Liver (tissue), 9 donors: Measurements from ENCODE around the gene HGS. TPM values are rescaled to one million over a fixed set of nuclear protein-coding genes. Genes with fewer than 3 reads are reported as not detected.

Experiments
- DNase-seq: peaks from one replicate; pipeline ENCODE4 v3.0.0-alpha.2; 2017; ENCODE audit warnings: low spot score
- H3K27ac ChIP-seq, 2 donors: one replicate each; pipeline ENCODE4 v1.7.0; 2013; ENCODE audit warnings: inconsistent platforms in 2 of 2, low read length in 2 of 2, control low read depth in 1 of 2, low read depth in 1 of 2, mild to moderate bottlenecking in 1 of 2
- H3K27me3 ChIP-seq, 4 donors: one replicate each; pipeline versions ENCODE4 v1.6.1 to v1.7.0; 2013; ENCODE audit warnings: low read length in 3 of 4, inconsistent platforms in 1 of 4, mild to moderate bottlenecking in 1 of 4, moderate library complexity in 1 of 4; ENCODE audit not compliant: control insufficient read depth in 4 of 4, insufficient read depth in 4 of 4
- H3K36me3 ChIP-seq, 4 donors: one replicate each; pipeline versions ENCODE4 v1.6.1 to v1.7.0; 2013; ENCODE audit warnings: low read length in 3 of 4, mild to moderate bottlenecking in 3 of 4, low read depth in 1 of 4, moderate library complexity in 1 of 4; ENCODE audit not compliant: control insufficient read depth in 4 of 4, insufficient read depth in 3 of 4
- H3K4me1 ChIP-seq, 4 donors: one replicate each; pipeline versions ENCODE4 v1.6.1 to v1.7.0; 2013; ENCODE audit warnings: low read length in 3 of 4, mild to moderate bottlenecking in 3 of 4, moderate library complexity in 1 of 4; ENCODE audit not compliant: control insufficient read depth in 4 of 4, insufficient read depth in 4 of 4
- H3K4me3 ChIP-seq, 3 donors: one replicate each; pipeline versions ENCODE4 v1.6.1 to v1.7.0; 2013; ENCODE audit warnings: low read length in 3 of 3, control low read depth in 1 of 3, low read depth in 1 of 3, mild to moderate bottlenecking in 1 of 3
- H3K9ac ChIP-seq, 2 donors: one replicate each; pipeline ENCODE4 v1.7.0; 2013; ENCODE audit warnings: low read length in 2 of 2, mild to moderate bottlenecking in 2 of 2, moderate library complexity in 2 of 2, control low read depth in 1 of 2, low read depth in 1 of 2
- H3K9me3 ChIP-seq, 4 donors: one replicate each; pipeline versions ENCODE4 v1.6.1 to v1.7.0; 2013; ENCODE audit warnings: low read length in 3 of 4; ENCODE audit not compliant: control insufficient read depth in 4 of 4
- EGR1 ChIP-seq, 2 donors: IDR thresholded peaks; 2 replicates each; pipeline ENCODE4 v1.6.1; 2016 to 2018; ENCODE audit warnings: antibody characterized with exemption in 2 of 2, low read depth in 2 of 2
- FOXA1 ChIP-seq: IDR thresholded peaks from 2 replicates; pipeline ENCODE4 v1.6.1; 2016; ENCODE audit warnings: antibody characterized with exemption
- FOXA2 ChIP-seq: IDR thresholded peaks from 2 replicates; pipeline ENCODE4 v1.6.1; 2016; ENCODE audit warnings: antibody characterized with exemption
- GABPA ChIP-seq, 2 donors: IDR thresholded peaks in 1 of 2; conservative IDR thresholded peaks in 1 of 2; 2 replicates each; pipeline ENCODE4 v1.6.1; 2016; ENCODE audit warnings: antibody characterized with exemption in 2 of 2, mild to moderate bottlenecking in 1 of 2, moderate library complexity in 1 of 2
- HNF4A ChIP-seq, 2 donors: conservative IDR thresholded peaks; 2 replicates each; pipeline ENCODE4 v1.6.1; 2016; ENCODE audit warnings: antibody characterized with exemption in 2 of 2, mild to moderate bottlenecking in 2 of 2
- HNF4G ChIP-seq: IDR thresholded peaks from 2 replicates; pipeline ENCODE4 v1.6.1; 2016; ENCODE audit warnings: antibody characterized with exemption
- JUND ChIP-seq, 2 donors: IDR thresholded peaks; 2 replicates each; pipeline ENCODE4 v1.6.1; 2016; ENCODE audit warnings: antibody characterized with exemption in 2 of 2
- NR2F2 ChIP-seq: IDR thresholded peaks from 2 replicates; pipeline ENCODE4 v1.6.1; 2016; ENCODE audit warnings: antibody characterized with exemption
- RAD21 ChIP-seq, 2 donors: IDR thresholded peaks; 2 replicates each; pipeline ENCODE4 v1.6.1; 2016; ENCODE audit warnings: antibody characterized with exemption in 2 of 2, mild to moderate bottlenecking in 2 of 2
- RXRA ChIP-seq, 2 donors: IDR thresholded peaks; 2 replicates each; pipeline ENCODE4 v1.6.1; 2017 to 2018; ENCODE audit warnings: antibody characterized with exemption in 2 of 2, mild to moderate bottlenecking in 1 of 2
- SP1 ChIP-seq: IDR thresholded peaks from 2 replicates; pipeline ENCODE4 v1.6.1; 2018; ENCODE audit warnings: antibody characterized with exemption, mild to moderate bottlenecking
- TAF1 ChIP-seq: conservative IDR thresholded peaks from 2 replicates; pipeline ENCODE4 v1.6.1; 2016; ENCODE audit warnings: antibody characterized with exemption, mild to moderate bottlenecking
- WGBS: extraction: QIAGEN DNeasy Blood & Tissue Kit; methylation state at CpG from one replicate; pipeline ENCODE4 v1.1.7; 2013; 5-methylcytosine and 5-hydroxymethylcytosine counted together
- polyA plus RNA-seq, 2 donors: library from polyadenylated mRNA; stranded (reverse) in 1 of 2; unstranded in 1 of 2; fragments of 200-250 nt in 1 of 2; fragments of >200 nt in 1 of 2; fragmentation: Nextera tagmentation in 1 of 2; extraction: Ambion mirVana in 1 of 2; gene quantifications; one replicate each; pipeline versions ENCODE4 v1.2.1 to v1.2.3, GENCODE V29; 2013 to 2015
- total RNA-seq, 2 donors: library from RNA; depleted of rRNA; stranded (reverse); fragments of >200 nt; gene quantifications; one replicate each; pipeline ENCODE4 v1.2.3, GENCODE V29; 2014
- TF ChIP-seq, protein P1 (sequence below): IDR thresholded peaks from 2 replicates; pipeline ENCODE4 v1.6.1; 2016; ENCODE audit warnings: antibody characterized with exemption
- TF ChIP-seq, protein P2 (sequence below): IDR thresholded peaks from 2 replicates; pipeline ENCODE4 v1.6.1; 2016; ENCODE audit warnings: antibody characterized with exemption
- TF ChIP-seq, protein P3 (sequence below): fragments of 150-350 bp; IDR thresholded peaks from 2 replicates; pipeline ENCODE4 v1.5.1; 2017; ENCODE audit warnings: improper control_type of control experiment, low read depth, low read length; ENCODE audit not compliant: missing input control
- TF ChIP-seq, protein P4 (sequence below): IDR thresholded peaks from 2 replicates; pipeline ENCODE4 v1.6.1; 2016; ENCODE audit warnings: antibody characterized with exemption, mild to moderate bottlenecking
- TF ChIP-seq, protein P5 (sequence below): IDR thresholded peaks from 2 replicates; pipeline ENCODE4 v1.6.1; 2016; ENCODE audit warnings: antibody characterized with exemption
- donor health status: healthy.
- donor health status: healthy.
- donor health status: healthy.
- donor health status: healthy.
- donor health status: healthy.

Gene HGS
- total and polyA plus RNA-seq, 4 donors: 21.8 to 31.6 (median 28.2) TPM

DNA sequence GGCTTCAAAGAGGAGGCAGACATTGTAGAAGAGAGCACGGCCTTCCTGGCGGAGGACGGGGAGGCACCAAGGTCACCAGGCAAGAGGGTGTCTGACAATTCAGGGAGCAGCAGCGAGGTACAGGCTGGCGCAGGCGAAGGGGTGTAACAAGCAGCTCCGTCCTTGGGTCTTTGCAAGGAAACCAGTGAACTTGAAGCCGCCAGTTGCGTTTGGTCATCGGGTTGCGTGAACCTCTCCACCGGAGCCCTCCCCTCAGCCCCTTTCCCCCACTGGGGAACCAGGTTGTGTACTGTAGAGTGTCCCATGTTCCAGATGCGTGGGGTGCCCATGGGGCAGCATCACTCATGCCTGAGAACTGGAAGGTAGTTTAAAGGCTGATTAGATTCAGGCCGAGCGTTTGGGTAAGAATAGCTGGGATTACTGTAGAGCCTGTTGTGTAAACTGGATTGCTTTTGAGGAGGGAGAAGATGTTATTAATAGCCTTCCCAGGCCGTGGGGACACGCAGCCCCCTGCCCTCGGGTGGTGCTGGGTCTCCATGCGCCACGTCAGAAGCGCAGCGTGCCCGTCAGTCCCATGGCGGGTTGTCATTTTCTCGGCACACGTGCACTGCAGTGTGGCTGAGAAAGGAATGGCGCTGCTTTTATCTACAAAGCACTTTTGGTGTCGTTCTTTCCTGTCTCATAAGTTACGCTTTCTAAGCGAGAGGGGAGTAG is 21.9 kb downstream of the HGS start:
- TF ChIP-seq, protein P1, sequence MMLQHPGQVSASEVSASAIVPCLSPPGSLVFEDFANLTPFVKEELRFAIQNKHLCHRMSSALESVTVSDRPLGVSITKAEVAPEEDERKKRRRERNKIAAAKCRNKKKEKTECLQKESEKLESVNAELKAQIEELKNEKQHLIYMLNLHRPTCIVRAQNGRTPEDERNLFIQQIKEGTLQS: no peak
- TF ChIP-seq RAD21 (IDR thresholded peaks at IDR 0.05) (no peak), EGR1 (IDR thresholded peaks at IDR 0.05; ENCODE audit: low read depth in 2 of 2) (no peak), FOXA1 (no peak), GABPA (IDR thresholded peaks at IDR 0.05 in 1 of 2, conservative IDR thresholded peaks at IDR 0.05 in 1 of 2) (no peak), FOXA2 (no peak), SP1 (no peak), JUND (IDR thresholded peaks at IDR 0.05) (no peak), TAF1 (no peak), HNF4A (conservative IDR thresholded peaks at IDR 0.05) (no peak), RXRA (IDR thresholded peaks at IDR 0.05) (no peak)
- TF ChIP-seq, protein P2, sequence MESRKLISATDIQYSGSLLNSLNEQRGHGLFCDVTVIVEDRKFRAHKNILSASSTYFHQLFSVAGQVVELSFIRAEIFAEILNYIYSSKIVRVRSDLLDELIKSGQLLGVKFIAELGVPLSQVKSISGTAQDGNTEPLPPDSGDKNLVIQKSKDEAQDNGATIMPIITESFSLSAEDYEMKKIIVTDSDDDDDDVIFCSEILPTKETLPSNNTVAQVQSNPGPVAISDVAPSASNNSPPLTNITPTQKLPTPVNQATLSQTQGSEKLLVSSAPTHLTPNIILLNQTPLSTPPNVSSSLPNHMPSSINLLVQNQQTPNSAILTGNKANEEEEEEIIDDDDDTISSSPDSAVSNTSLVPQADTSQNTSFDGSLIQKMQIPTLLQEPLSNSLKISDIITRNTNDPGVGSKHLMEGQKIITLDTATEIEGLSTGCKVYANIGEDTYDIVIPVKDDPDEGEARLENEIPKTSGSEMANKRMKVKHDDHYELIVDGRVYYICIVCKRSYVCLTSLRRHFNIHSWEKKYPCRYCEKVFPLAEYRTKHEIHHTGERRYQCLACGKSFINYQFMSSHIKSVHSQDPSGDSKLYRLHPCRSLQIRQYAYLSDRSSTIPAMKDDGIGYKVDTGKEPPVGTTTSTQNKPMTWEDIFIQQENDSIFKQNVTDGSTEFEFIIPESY: no peak
- TF ChIP-seq, protein P3, sequence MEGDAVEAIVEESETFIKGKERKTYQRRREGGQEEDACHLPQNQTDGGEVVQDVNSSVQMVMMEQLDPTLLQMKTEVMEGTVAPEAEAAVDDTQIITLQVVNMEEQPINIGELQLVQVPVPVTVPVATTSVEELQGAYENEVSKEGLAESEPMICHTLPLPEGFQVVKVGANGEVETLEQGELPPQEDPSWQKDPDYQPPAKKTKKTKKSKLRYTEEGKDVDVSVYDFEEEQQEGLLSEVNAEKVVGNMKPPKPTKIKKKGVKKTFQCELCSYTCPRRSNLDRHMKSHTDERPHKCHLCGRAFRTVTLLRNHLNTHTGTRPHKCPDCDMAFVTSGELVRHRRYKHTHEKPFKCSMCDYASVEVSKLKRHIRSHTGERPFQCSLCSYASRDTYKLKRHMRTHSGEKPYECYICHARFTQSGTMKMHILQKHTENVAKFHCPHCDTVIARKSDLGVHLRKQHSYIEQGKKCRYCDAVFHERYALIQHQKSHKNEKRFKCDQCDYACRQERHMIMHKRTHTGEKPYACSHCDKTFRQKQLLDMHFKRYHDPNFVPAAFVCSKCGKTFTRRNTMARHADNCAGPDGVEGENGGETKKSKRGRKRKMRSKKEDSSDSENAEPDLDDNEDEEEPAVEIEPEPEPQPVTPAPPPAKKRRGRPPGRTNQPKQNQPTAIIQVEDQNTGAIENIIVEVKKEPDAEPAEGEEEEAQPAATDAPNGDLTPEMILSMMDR: no peak
- TF ChIP-seq, protein P4, sequence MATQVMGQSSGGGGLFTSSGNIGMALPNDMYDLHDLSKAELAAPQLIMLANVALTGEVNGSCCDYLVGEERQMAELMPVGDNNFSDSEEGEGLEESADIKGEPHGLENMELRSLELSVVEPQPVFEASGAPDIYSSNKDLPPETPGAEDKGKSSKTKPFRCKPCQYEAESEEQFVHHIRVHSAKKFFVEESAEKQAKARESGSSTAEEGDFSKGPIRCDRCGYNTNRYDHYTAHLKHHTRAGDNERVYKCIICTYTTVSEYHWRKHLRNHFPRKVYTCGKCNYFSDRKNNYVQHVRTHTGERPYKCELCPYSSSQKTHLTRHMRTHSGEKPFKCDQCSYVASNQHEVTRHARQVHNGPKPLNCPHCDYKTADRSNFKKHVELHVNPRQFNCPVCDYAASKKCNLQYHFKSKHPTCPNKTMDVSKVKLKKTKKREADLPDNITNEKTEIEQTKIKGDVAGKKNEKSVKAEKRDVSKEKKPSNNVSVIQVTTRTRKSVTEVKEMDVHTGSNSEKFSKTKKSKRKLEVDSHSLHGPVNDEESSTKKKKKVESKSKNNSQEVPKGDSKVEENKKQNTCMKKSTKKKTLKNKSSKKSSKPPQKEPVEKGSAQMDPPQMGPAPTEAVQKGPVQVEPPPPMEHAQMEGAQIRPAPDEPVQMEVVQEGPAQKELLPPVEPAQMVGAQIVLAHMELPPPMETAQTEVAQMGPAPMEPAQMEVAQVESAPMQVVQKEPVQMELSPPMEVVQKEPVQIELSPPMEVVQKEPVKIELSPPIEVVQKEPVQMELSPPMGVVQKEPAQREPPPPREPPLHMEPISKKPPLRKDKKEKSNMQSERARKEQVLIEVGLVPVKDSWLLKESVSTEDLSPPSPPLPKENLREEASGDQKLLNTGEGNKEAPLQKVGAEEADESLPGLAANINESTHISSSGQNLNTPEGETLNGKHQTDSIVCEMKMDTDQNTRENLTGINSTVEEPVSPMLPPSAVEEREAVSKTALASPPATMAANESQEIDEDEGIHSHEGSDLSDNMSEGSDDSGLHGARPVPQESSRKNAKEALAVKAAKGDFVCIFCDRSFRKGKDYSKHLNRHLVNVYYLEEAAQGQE: no peak
- WGBS: 93% methylated on average over 30 of the region's 30 CpGs
- Histone ChIP-seq H3K4me1 (peaks cover 14 to 50% (median 36%) of the 10 kb centered on the region in 4 donors), H3K27ac (no peak overlapping the region), H3K27me3 (no peaks in the 10 kb centered on the region), H3K36me3 (peaks cover 9 to 35% (median 12%) of the 10 kb centered on the region in 4 donors), H3K9me3 (no peaks in the 10 kb centered on the region), H3K4me3 (no peak overlapping the region), H3K9ac (no peak overlapping the region)
- no peak for DNase-seq

DNA sequence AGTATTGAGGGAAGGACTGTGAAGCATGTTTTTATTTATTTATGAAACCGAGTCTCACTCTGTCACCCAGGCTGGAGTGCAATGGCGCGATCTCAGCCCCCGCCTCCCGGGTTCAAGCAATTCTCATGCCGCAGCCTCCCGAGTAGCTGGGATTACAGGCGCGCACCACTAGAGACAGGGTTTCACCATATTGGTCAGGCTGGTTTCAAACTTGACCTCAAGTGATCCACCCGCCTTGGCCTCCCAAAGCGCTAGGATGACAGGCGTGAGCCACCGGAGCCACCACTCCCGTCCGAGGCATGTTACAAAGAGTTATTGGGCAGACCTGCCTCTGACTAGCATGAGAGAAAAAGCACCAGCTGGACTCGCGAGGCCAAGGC is 22.4 kb downstream of the HGS start:
- H3K36me3 ChIP-seq: peaks cover 6 to 31% (median 9%) of the 10 kb centered on the region in 4 donors
- H3K4me1 ChIP-seq: peaks cover 17 to 50% (median 36%) of the 10 kb centered on the region in 4 donors
- H3K9me3 ChIP-seq: no peaks in the 10 kb centered on the region
- no peak overlapping the region for H3K27ac ChIP-seq
- 96% methylated on average over 17 of the region's 17 CpGs for WGBS
- H3K27me3 ChIP-seq: no peaks in the 10 kb centered on the region
- H3K9ac ChIP-seq: no peak overlapping the region
- no peak for DNase-seq
- H3K4me3 ChIP-seq: no peak overlapping the region
- TF ChIP-seq RXRA (IDR thresholded peaks at IDR 0.05) (no peak), HNF4G (no peak), NR2F2 (no peak), FOXA2 (no peak)
- TF ChIP-seq, protein P2: no peak
- TF ChIP-seq, protein P5, sequence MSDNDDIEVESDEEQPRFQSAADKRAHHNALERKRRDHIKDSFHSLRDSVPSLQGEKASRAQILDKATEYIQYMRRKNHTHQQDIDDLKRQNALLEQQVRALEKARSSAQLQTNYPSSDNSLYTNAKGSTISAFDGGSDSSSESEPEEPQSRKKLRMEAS: no peak
- TF ChIP-seq, protein P4: no peak
